ENCODE measurements around the gene DTYMK.

- no peak for TF ChIP-seq CTCF (IDR thresholded peaks at IDR 0.05; ENCODE audit: low read depth, low read length)
- no peak for TF ChIP-seq POLR2A (IDR thresholded peaks at IDR 0.05; ENCODE audit: extremely low read depth, insufficient read length)
- no peak for TF ChIP-seq MAX (IDR thresholded peaks at IDR 0.05; ENCODE audit: low read depth, low read length)
Measured at GRCh38 chr2:241726459-241726858, 39.8 kb upstream of the DTYMK start.

All from NB4 (cell line).